OCI-LY7 (cell line): ENCODE measurements around the gene EFNA5.

ENCODE experiments used
- CTCF ChIP-seq: fragments of 200-600 bp; sonication (generic); conservative IDR thresholded peaks from 2 replicates; pipeline ENCODE4 v1.5.1; 2014; ENCODE audit warnings: mild to moderate bottlenecking, antibody characterized with exemption, low read length, moderate library complexity, mixed read lengths
- EZH2phosphoT487 ChIP-seq: fragments of 200-600 bp; sonication (generic); IDR thresholded peaks from 2 replicates; pipeline ENCODE4 v1.6.1; 2018; ENCODE audit warnings: low read depth, borderline replicate concordance, mild to moderate bottlenecking, mixed run types, antibody characterized with exemption, low read length, moderate library complexity, mixed read lengths

GRCh38 chr5:107393851-107394250 is 276.9 kb downstream of the EFNA5 start:
- no peak for TF ChIP-seq CTCF
- TF ChIP-seq EZH2phosphoT487 = no peak
